GM11168 (cell line): Measurements from ENCODE around the gene P2RX2.

Source experiments
- in situ Hi-C: fragments of 300-500 bp; cut with MboI; formaldehyde crosslinking; loops from one replicate; pipeline ENCODE4 v1.12.0; 2022; ENCODE audit warnings: low sequenced_read_pairs; ENCODE audit not compliant: unreplicated experiment

The P2RX2 gene

GRCh38 chr12:132633398-132633797, 14.8 kb downstream of the P2RX2 start:
- in situ Hi-C loops: no loop called here

- in situ Hi-C loops: no loop called here
Measured at GRCh38 chr12:132633901-132634300, 15.3 kb downstream of the P2RX2 start.

GRCh38 chr12:132634411-132634990, 15.9 kb downstream of the P2RX2 start:
- in situ Hi-C loops: no loop called here

- in situ Hi-C loops: no loop called here
Measured at GRCh38 chr12:132635076-132635955, 16.7 kb downstream of the P2RX2 start.

- in situ Hi-C loops: no loop called here
Measured at GRCh38 chr12:132637811-132638210, 19.2 kb downstream of the P2RX2 start.

GRCh38 chr12:132638541-132639408, 20.2 kb downstream of the P2RX2 start:
- in situ Hi-C loops: no loop called here

GRCh38 chr12:132639956-132640520, 21.5 kb downstream of the P2RX2 start:
- in situ Hi-C loops: no loop called here

- in situ Hi-C loops: no loop called here
Measured at GRCh38 chr12:132640936-132641335, 22.4 kb downstream of the P2RX2 start.

- in situ Hi-C loops: no loop called here
Measured at GRCh38 chr12:132641811-132642650, 23.5 kb downstream of the P2RX2 start.

GRCh38 chr12:132642846-132643835, 24.6 kb downstream of the P2RX2 start:
- in situ Hi-C loops: no loop called here

GRCh38 chr12:132646850-132647249, 28.3 kb downstream of the P2RX2 start:
- in situ Hi-C loops: no loop called here

- in situ Hi-C loops: no loop called here
Measured at GRCh38 chr12:132647858-132648257, 29.3 kb downstream of the P2RX2 start.

- in situ Hi-C loops: no loop called here
Measured at GRCh38 chr12:132648616-132649225, 30.1 kb downstream of the P2RX2 start.

- in situ Hi-C loops: no loop called here
Measured at GRCh38 chr12:132649226-132649945, 30.8 kb downstream of the P2RX2 start.

GRCh38 chr12:132651444-132652100, 33.0 kb downstream of the P2RX2 start:
- in situ Hi-C loops: no loop called here

GRCh38 chr12:132653567-132654290, 35.2 kb downstream of the P2RX2 start:
- in situ Hi-C loops: no loop called here
